Omental fat pad (tissue), 4 donors: Measurements from ENCODE around the gene LRRC41. TPM values are rescaled to one million over a fixed set of nuclear protein-coding genes. Genes with fewer than 3 reads are reported as not detected.
"Not testable (repeated sequence)": the region's sequence is repeated elsewhere in the genome, so short reads cannot be mapped to it uniquely, and the experiment has no call there.

Experiments
- ATAC-seq: fragments of 150-250 bp; one replicate; pipeline ENCODE4 v1.9.1; 2016; ENCODE audit warnings: mild to moderate bottlenecking, moderate library complexity; ENCODE audit not compliant: low FRiP score
- DNase-seq: peaks from one replicate; pipeline ENCODE4 v3.0.0-alpha.2; 2019; ENCODE audit warnings: low spot score
- CTCF ChIP-seq, 3 donors: fragments of 450-650 bp; IDR thresholded peaks; one replicate each; pipeline ENCODE4 v1.5.1; 2016 to 2017; ENCODE audit warnings: antibody characterized with exemption in 3 of 3, mild to moderate bottlenecking in 3 of 3, moderate library complexity in 2 of 3
- total RNA-seq, 4 donors: library from RNA; depleted of rRNA; stranded (reverse); fragments of >200 nt; gene quantifications; one replicate each; pipeline ENCODE4 v1.1.0, GENCODE V29; 2016

Gene LRRC41
- total RNA-seq, 4 donors from 2014 or later, result 65.3 to 108 (median 73.2) TPM

GRCh38 chr1:46244656-46245371, 58.6 kb downstream of the LRRC41 start:
- DNase-seq, result no peak
- ATAC-seq, result no peak
- no peak for TF ChIP-seq CTCF (IDR thresholded peaks at IDR 0.05)

GRCh38 chr1:46243831-46244230, 59.6 kb downstream of the LRRC41 start:
- not testable (repeated sequence) for DNase-seq, ATAC-seq

- DNase-seq (no peak), ATAC-seq (no peak)
- no peak for TF ChIP-seq CTCF (IDR thresholded peaks at IDR 0.05)
Measured at GRCh38 chr1:46242918-46243317, 60.5 kb downstream of the LRRC41 start.

- ATAC-seq, DNase-seq: not testable (repeated sequence)
Measured at GRCh38 chr1:46241733-46242132, 61.7 kb downstream of the LRRC41 start.

GRCh38 chr1:46238865-46239264, 64.6 kb downstream of the LRRC41 start:
- DNase-seq, ATAC-seq: not testable (repeated sequence)

GRCh38 chr1:46236882-46237281, 66.5 kb downstream of the LRRC41 start:
- ATAC-seq (no peak), DNase-seq (no peak)
- no peak for TF ChIP-seq CTCF (IDR thresholded peaks at IDR 0.05)

GRCh38 chr1:46231231-46231630, 72.2 kb downstream of the LRRC41 start:
- not testable (repeated sequence) for DNase-seq, ATAC-seq

Other genes starting within 250 kb of the LRRC41 start
- 100 to 1,000 TPM in 1 of 4 donors, 10 to 100 TPM in 3; 21.9 to 123 (median 39.2) TPM for gene PIK3R3, start 171.0 kb downstream of the LRRC41 start, total RNA-seq
- 1 to 10 TPM in 2 of 4 donors, under 1 TPM in 1, not detected in 1; 0.84 to 1.2 (median 1.2) TPM for gene TSPAN1, start 128.5 kb downstream of the LRRC41 start, total RNA-seq
- gene P3R3URF, start 127.1 kb downstream of the LRRC41 start, total RNA-seq, result not detected
- 10 to 100 TPM; 27.4 to 46.5 (median 38.3) TPM for gene POMGNT1, start 105.2 kb downstream of the LRRC41 start, total RNA-seq
- 10 to 100 TPM in 1 of 4 donors, 1 to 10 TPM in 2, under 1 TPM in 1; 0.96 to 10.6 (median 3.3) TPM for gene LURAP1, start 100.3 kb downstream of the LRRC41 start, total RNA-seq
- 1 to 10 TPM in 1 of 4 donors, under 1 TPM in 1, not detected in 2; 0.28 to 1.4 TPM for gene RAD54L, start 55.9 kb downstream of the LRRC41 start, total RNA-seq
- gene UQCRH, start 82 bp upstream of the LRRC41 start, total RNA-seq, result 100 to 1,000 TPM; 398 to 609 (median 515) TPM
- 10 to 100 TPM; 19.5 to 26.3 (median 22.2) TPM for gene NSUN4, start 37.2 kb upstream of the LRRC41 start, total RNA-seq
- 10 to 100 TPM; 11.5 to 36.4 (median 20.3) TPM for gene FAAH, start 90.7 kb upstream of the LRRC41 start, total RNA-seq
- not detected for gene DMBX1, start 186.2 kb upstream of the LRRC41 start, total RNA-seq
- not detected for gene KNCN, start 248.0 kb upstream of the LRRC41 start, total RNA-seq